Trophoblast cell (in vitro differentiated cells and primary cell): ENCODE results near the gene CLCNKB.
"Not testable (repeated sequence)": the region's sequence is repeated elsewhere in the genome, so short reads cannot be mapped to it uniquely, and the experiment has no call there.

ENCODE experiments used
- DNase-seq, 2 donors: peaks; one replicate each; pipeline ENCODE4 v3.0.0-alpha.2; 2016
- H2AFZ ChIP-seq: 2 replicates; pipeline ENCODE4 v1.6.1; 2013; ENCODE audit warnings: low read length, moderate library complexity, mild to moderate bottlenecking; ENCODE audit not compliant: insufficient read depth, poor library complexity
- H2AK5ac ChIP-seq: 2 replicates; pipeline ENCODE4 v1.6.1; 2013; ENCODE audit warnings: mild to moderate bottlenecking, low read length
- H2BK120ac ChIP-seq: 2 replicates; pipeline ENCODE4 v1.6.1; 2013; ENCODE audit warnings: low read length, mild to moderate bottlenecking, moderate library complexity; ENCODE audit not compliant: insufficient read depth, poor library complexity
- H2BK12ac ChIP-seq: 2 replicates; pipeline ENCODE4 v1.6.1; 2013; ENCODE audit warnings: mild to moderate bottlenecking, low read length, moderate library complexity
- H2BK5ac ChIP-seq: 2 replicates; pipeline ENCODE4 v1.6.1; 2013; ENCODE audit warnings: low read length, low read depth, moderate library complexity, mild to moderate bottlenecking; ENCODE audit not compliant: poor library complexity
- H3K14ac ChIP-seq: 2 replicates; pipeline ENCODE4 v1.6.1; 2013; ENCODE audit warnings: mild to moderate bottlenecking, low read length
- H3K18ac ChIP-seq: 2 replicates; pipeline ENCODE4 v1.6.1; 2013; ENCODE audit warnings: mild to moderate bottlenecking, low read length
- H3K23ac ChIP-seq: 2 replicates; pipeline ENCODE4 v1.6.1; 2013; ENCODE audit warnings: low read length
- H3K27ac ChIP-seq: 2 replicates; pipeline ENCODE4 v1.5.1; 2013; ENCODE audit warnings: low read depth, mild to moderate bottlenecking, inconsistent platforms, low read length, moderate library complexity
- H3K27me3 ChIP-seq: 2 replicates; pipeline ENCODE4 v1.6.1; 2013; ENCODE audit warnings: inconsistent platforms, mild to moderate bottlenecking, low read length, moderate library complexity; ENCODE audit not compliant: insufficient read depth
- H3K36me3 ChIP-seq, 2 experiments: 1 replicate in 1 of 2; 2 replicates in 1 of 2; pipeline ENCODE4 v1.6.1; 2013; ENCODE audit warnings: low read length in 2 of 2, mild to moderate bottlenecking in 2 of 2, moderate library complexity in 1 of 2; ENCODE audit not compliant: insufficient read depth in 2 of 2, control insufficient read depth in 1 of 2
- H3K4ac ChIP-seq: 2 replicates; pipeline ENCODE4 v1.6.1; 2013; ENCODE audit warnings: low read depth, mild to moderate bottlenecking, low read length, moderate library complexity
- H3K4me1 ChIP-seq, 2 experiments: 1 replicate in 1 of 2; 2 replicates in 1 of 2; pipeline ENCODE4 v1.6.1; 2013; ENCODE audit warnings: low read length in 2 of 2, mild to moderate bottlenecking in 2 of 2, moderate library complexity in 1 of 2; ENCODE audit not compliant: insufficient read depth in 2 of 2, control insufficient read depth in 1 of 2
- H3K4me2 ChIP-seq: 2 replicates; pipeline ENCODE4 v1.6.1; 2013; ENCODE audit warnings: inconsistent platforms, mild to moderate bottlenecking, low read length, moderate library complexity
- H3K4me3 ChIP-seq: 2 replicates; pipeline ENCODE4 v1.5.1; 2013; ENCODE audit warnings: mild to moderate bottlenecking, low read depth, low read length, inconsistent platforms
- H3K79me1 ChIP-seq: one replicate; pipeline ENCODE4 v1.6.1; 2013; ENCODE audit warnings: low read length
- H3K79me2 ChIP-seq: 2 replicates; pipeline ENCODE4 v1.6.1; 2013; ENCODE audit warnings: low read length, mild to moderate bottlenecking; ENCODE audit not compliant: control insufficient read depth, insufficient read depth, poor library complexity
- H3K9ac ChIP-seq: 2 replicates; pipeline ENCODE4 v1.6.1; 2013; ENCODE audit warnings: mild to moderate bottlenecking, low read length
- H3K9me3 ChIP-seq: 2 replicates; pipeline ENCODE4 v1.6.1; 2013; ENCODE audit warnings: low read depth, mild to moderate bottlenecking, control low read depth, inconsistent platforms, low read length; ENCODE audit not compliant: insufficient read depth
- H4K12ac ChIP-seq: 2 replicates; pipeline ENCODE4 v1.6.1; 2013; ENCODE audit warnings: low read depth, mild to moderate bottlenecking, low read length, moderate library complexity
- H4K8ac ChIP-seq: 2 replicates; pipeline ENCODE4 v1.6.1; 2013; ENCODE audit warnings: low read depth, mild to moderate bottlenecking, low read length, moderate library complexity
- H4K91ac ChIP-seq: one replicate; pipeline ENCODE4 v1.6.1; 2013; ENCODE audit warnings: low read depth, mild to moderate bottlenecking, low read length, moderate library complexity
- WGBS: extraction: QIAGEN DNeasy Blood & Tissue Kit; methylation state at CpG from one replicate; pipeline ENCODE4 v1.1.7; 2013; ENCODE audit warnings: missing lambda C conversion rate; ENCODE audit not compliant: insufficient read length, insufficient coverage; ENCODE audit errors: extremely low coverage; 5-methylcytosine and 5-hydroxymethylcytosine counted together

CLCNKB gene

GRCh38 chr1:16026723-16027484 lies 16.7 kb upstream of the CLCNKB start:
- Histone ChIP-seq H3K79me2 (no peaks in the 10 kb centered on the region), H3K79me1 (no peaks in the 10 kb centered on the region), H3K23ac (no peak overlapping the region), H4K8ac (no peak overlapping the region), H3K14ac (no peak overlapping the region), H3K27me3 (no peaks in the 10 kb centered on the region), H3K18ac (no peak overlapping the region), H2BK120ac (no peak overlapping the region), H3K4ac (no peak overlapping the region), H3K4me1 (peaks cover 2 to 5% of the 10 kb centered on the region in 2 experiments), H3K4me3 (no peak overlapping the region), H3K9ac (peak overlapping the region; percentile 63), H3K36me3 (no peaks in the 10 kb centered on the region), H3K9me3 (peaks cover 2% of the 10 kb centered on the region), H2BK5ac (no peak overlapping the region), H2BK12ac (no peak overlapping the region), H3K27ac (no peak overlapping the region), H4K91ac (no peak overlapping the region), H3K4me2 (peak overlapping the region; percentile 64), H2AK5ac (no peak overlapping the region), H2AFZ (no peak overlapping the region), H4K12ac (no peak overlapping the region)
- no peak for DNase-seq
- no CpG with 5 or more reads among the region's 33 CpGs for WGBS

- no peak overlapping the region for H3K14ac ChIP-seq
- no peak overlapping the region for H4K8ac ChIP-seq
- no peak overlapping the region for H3K9ac ChIP-seq
- H3K27me3 ChIP-seq = no peaks in the 10 kb centered on the region
- no peak overlapping the region for H2AK5ac ChIP-seq
- H2BK5ac ChIP-seq = no peak overlapping the region
- H2BK12ac ChIP-seq = no peak overlapping the region
- no peak overlapping the region for H3K4ac ChIP-seq
- no peaks in the 10 kb centered on the region for H3K9me3 ChIP-seq
- no peak overlapping the region for H4K12ac ChIP-seq
- H3K18ac ChIP-seq = no peak overlapping the region
- no peaks in the 10 kb centered on the region for H3K36me3 ChIP-seq
- no peaks in the 10 kb centered on the region for H3K79me2 ChIP-seq
- H2AFZ ChIP-seq = no peak overlapping the region
- H3K27ac ChIP-seq = no peak overlapping the region
- no CpG with 5 or more reads among the region's 19 CpGs for WGBS
- no peak overlapping the region for H3K23ac ChIP-seq
- H3K4me3 ChIP-seq = no peak overlapping the region
- H3K79me1 ChIP-seq = no peaks in the 10 kb centered on the region
- no peak overlapping the region for H3K4me2 ChIP-seq
- no peak overlapping the region for H4K91ac ChIP-seq
- H3K4me1 ChIP-seq = peaks cover 2 to 5% of the 10 kb centered on the region in 2 experiments
- no peak overlapping the region for H2BK120ac ChIP-seq
- DNase-seq = no peak
Measured at GRCh38 chr1:16028237-16029002, 15.2 kb upstream of the CLCNKB start.

GRCh38 chr1:16029003-16029268 lies 14.6 kb upstream of the CLCNKB start:
- H3K4ac ChIP-seq = not testable (repeated sequence)

GRCh38 chr1:16029288-16029687 lies 14.3 kb upstream of the CLCNKB start:
- WGBS = no CpG with 5 or more reads among the region's 1 CpG
- no peaks in the 10 kb centered on the region for H3K9me3 ChIP-seq
- H4K91ac ChIP-seq = no peak overlapping the region

More at GRCh38 chr1:16029003-16029268, 14.6 kb upstream of the CLCNKB start:
- H3K14ac ChIP-seq, H3K36me3 ChIP-seq, H3K4me2 ChIP-seq, H3K18ac ChIP-seq, H3K79me1 ChIP-seq, H2BK5ac ChIP-seq, H3K23ac ChIP-seq, H2BK12ac ChIP-seq, H3K9ac ChIP-seq, H2BK120ac ChIP-seq, H3K27ac ChIP-seq, H2AK5ac ChIP-seq, H3K79me2 ChIP-seq, H4K12ac ChIP-seq, H4K8ac ChIP-seq, H3K27me3 ChIP-seq, H3K4me1 ChIP-seq, H3K4me3 ChIP-seq, H3K9me3 ChIP-seq, H2AFZ ChIP-seq, H4K91ac ChIP-seq, DNase-seq: not testable (repeated sequence)
- no CpG with 5 or more reads among the region's 13 CpGs for WGBS

More at GRCh38 chr1:16029288-16029687, 14.3 kb upstream of the CLCNKB start:
- DNase-seq = no peak
- no peak overlapping the region for H2BK12ac ChIP-seq
- H3K23ac ChIP-seq = no peak overlapping the region
- no peak overlapping the region for H3K4ac ChIP-seq
- peaks cover 2 to 5% of the 10 kb centered on the region in 2 experiments for H3K4me1 ChIP-seq
- no peak overlapping the region for H3K9ac ChIP-seq
- no peak overlapping the region for H3K18ac ChIP-seq
- no peak overlapping the region for H3K4me2 ChIP-seq
- H3K14ac ChIP-seq = no peak overlapping the region
- no peak overlapping the region for H4K12ac ChIP-seq
- H3K27ac ChIP-seq = no peak overlapping the region
- no peaks in the 10 kb centered on the region for H3K27me3 ChIP-seq
- no peak overlapping the region for H2BK120ac ChIP-seq
- no peak overlapping the region for H2AK5ac ChIP-seq
- no peak overlapping the region for H3K4me3 ChIP-seq
- no peaks in the 10 kb centered on the region for H3K36me3 ChIP-seq
- H3K79me2 ChIP-seq = no peaks in the 10 kb centered on the region
- no peak overlapping the region for H2AFZ ChIP-seq
- no peak overlapping the region for H4K8ac ChIP-seq
- H2BK5ac ChIP-seq = no peak overlapping the region
- no peaks in the 10 kb centered on the region for H3K79me1 ChIP-seq
